Chondrocyte (in vitro differentiated cells): ENCODE data around the gene BAG2. TPM values are rescaled to one million over a fixed set of nuclear protein-coding genes. Genes with fewer than 3 reads are reported as not detected.
A peak's percentile ranks its signal among the peaks of the same experiment; 100 is the strongest.

ENCODE experiments used
- DNase-seq: peaks from one replicate; pipeline ENCODE4 v3.0.0; 2021; ENCODE audit warnings: mixed read lengths, low spot score
- H3K27ac Mint-ChIP-seq: one replicate; pipeline ENCODE4 v1.8.0; 2021; ENCODE audit warnings: mild to moderate bottlenecking, moderate library complexity, mixed read lengths; ENCODE audit not compliant: unreplicated experiment
- H3K27me3 Mint-ChIP-seq: 2 replicates; pipeline ENCODE4 v1.8.0; 2021; ENCODE audit warnings: low read depth, mixed read lengths
- H3K36me3 Mint-ChIP-seq: 2 replicates; pipeline ENCODE4 v1.8.0; 2021; ENCODE audit warnings: low read depth, mixed read lengths
- H3K4me1 Mint-ChIP-seq: 2 replicates; pipeline ENCODE4 v1.8.0; 2021; ENCODE audit warnings: low read depth, mild to moderate bottlenecking, mixed read lengths
- H3K4me3 Mint-ChIP-seq: one replicate; pipeline ENCODE4 v1.8.0; 2021; ENCODE audit warnings: mild to moderate bottlenecking, moderate library complexity, mixed read lengths; ENCODE audit not compliant: unreplicated experiment
- H3K9me3 Mint-ChIP-seq: 2 replicates; pipeline ENCODE4 v1.8.0; 2021; ENCODE audit warnings: low read depth, mixed read lengths
- total RNA-seq: library from RNA; stranded (reverse); gene quantifications from 3 replicates; pipeline ENCODE4 v1.2.1, GENCODE V29; 2021
- TF ChIP-seq, protein P1 (sequence below): fragments of 200-600 bp; sonication (generic); IDR thresholded peaks from 2 replicates; pipeline ENCODE4 v1.5.0; 2021; ENCODE audit warnings: antibody characterized with exemption, mild to moderate bottlenecking, moderate library complexity

BAG2 gene
- total RNA-seq, 1 donor from 2014 or later: 12.1 TPM

GRCh38 chr6:57173886-57174510 lies 1.9 kb downstream of the BAG2 start:
- TF ChIP-seq, protein P1, sequence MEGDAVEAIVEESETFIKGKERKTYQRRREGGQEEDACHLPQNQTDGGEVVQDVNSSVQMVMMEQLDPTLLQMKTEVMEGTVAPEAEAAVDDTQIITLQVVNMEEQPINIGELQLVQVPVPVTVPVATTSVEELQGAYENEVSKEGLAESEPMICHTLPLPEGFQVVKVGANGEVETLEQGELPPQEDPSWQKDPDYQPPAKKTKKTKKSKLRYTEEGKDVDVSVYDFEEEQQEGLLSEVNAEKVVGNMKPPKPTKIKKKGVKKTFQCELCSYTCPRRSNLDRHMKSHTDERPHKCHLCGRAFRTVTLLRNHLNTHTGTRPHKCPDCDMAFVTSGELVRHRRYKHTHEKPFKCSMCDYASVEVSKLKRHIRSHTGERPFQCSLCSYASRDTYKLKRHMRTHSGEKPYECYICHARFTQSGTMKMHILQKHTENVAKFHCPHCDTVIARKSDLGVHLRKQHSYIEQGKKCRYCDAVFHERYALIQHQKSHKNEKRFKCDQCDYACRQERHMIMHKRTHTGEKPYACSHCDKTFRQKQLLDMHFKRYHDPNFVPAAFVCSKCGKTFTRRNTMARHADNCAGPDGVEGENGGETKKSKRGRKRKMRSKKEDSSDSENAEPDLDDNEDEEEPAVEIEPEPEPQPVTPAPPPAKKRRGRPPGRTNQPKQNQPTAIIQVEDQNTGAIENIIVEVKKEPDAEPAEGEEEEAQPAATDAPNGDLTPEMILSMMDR: no peak
- Mint-ChIP-seq H3K9me3 (no peaks in the 10 kb centered on the region), H3K27me3 (no peaks in the 10 kb centered on the region), H3K36me3 (peaks cover 4% of the 10 kb centered on the region), H3K27ac (peak overlapping the region; percentile 96), H3K4me3 (peak overlapping the region; percentile 92), H3K4me1 (peaks cover 61% of the 10 kb centered on the region)
- DNase-seq: no peak

DNA sequence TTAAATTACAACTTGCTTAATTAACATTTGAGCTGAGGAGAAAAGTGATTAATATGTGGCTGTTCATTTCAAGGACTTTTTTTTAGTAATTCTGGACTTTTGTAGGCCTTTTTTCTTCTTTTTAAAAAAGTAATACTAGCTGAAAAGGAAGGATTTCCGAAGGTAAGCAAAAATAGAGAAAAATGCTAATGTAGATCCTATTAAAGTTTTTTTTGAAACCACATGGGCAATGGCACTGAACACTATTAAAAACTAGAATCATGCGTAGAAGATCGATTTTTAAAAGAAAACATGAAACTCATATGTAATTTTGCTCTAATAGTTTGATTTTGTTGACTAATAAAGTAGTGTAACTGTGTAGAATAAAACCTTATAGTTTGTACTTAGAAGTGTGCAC lies 2.4 kb downstream of the BAG2 start:
- H3K27me3 Mint-ChIP-seq: no peaks in the 10 kb centered on the region
- peaks cover 4% of the 10 kb centered on the region for H3K36me3 Mint-ChIP-seq
- no peak for DNase-seq
- no peaks in the 10 kb centered on the region for H3K9me3 Mint-ChIP-seq
- H3K4me3 Mint-ChIP-seq: peak overlapping the region; percentile 92
- H3K27ac Mint-ChIP-seq: peak overlapping the region; percentile 96
- H3K4me1 Mint-ChIP-seq: peaks cover 66% of the 10 kb centered on the region
- TF ChIP-seq, protein P1: no peak

GRCh38 chr6:57177545-57178265 lies 5.6 kb downstream of the BAG2 start:
- H3K27me3 Mint-ChIP-seq: no peaks in the 10 kb centered on the region
- H3K27ac Mint-ChIP-seq: peak overlapping the region; percentile 55
- H3K4me1 Mint-ChIP-seq: peaks cover 79% of the 10 kb centered on the region
- peaks cover 14% of the 10 kb centered on the region for H3K36me3 Mint-ChIP-seq
- no peaks in the 10 kb centered on the region for H3K9me3 Mint-ChIP-seq
- TF ChIP-seq, protein P1: no peak
- no peak for DNase-seq
- H3K4me3 Mint-ChIP-seq: peak overlapping the region; percentile 1

- peaks cover 59% of the 10 kb centered on the region for H3K4me1 Mint-ChIP-seq
- TF ChIP-seq, protein P1: no peak
- no peak for DNase-seq
- no peaks in the 10 kb centered on the region for H3K9me3 Mint-ChIP-seq
- H3K27ac Mint-ChIP-seq: peak overlapping the region; percentile 34
- no peaks in the 10 kb centered on the region for H3K27me3 Mint-ChIP-seq
- H3K36me3 Mint-ChIP-seq: peaks cover 29% of the 10 kb centered on the region
- no peak overlapping the region for H3K4me3 Mint-ChIP-seq
Measured at GRCh38 chr6:57180596-57180995, 8.5 kb downstream of the BAG2 start.

- peaks cover 44% of the 10 kb centered on the region for H3K4me1 Mint-ChIP-seq
- no peaks in the 10 kb centered on the region for H3K27me3 Mint-ChIP-seq
- no peaks in the 10 kb centered on the region for H3K9me3 Mint-ChIP-seq
- DNase-seq: no peak
- peak overlapping the region; percentile 85 for H3K27ac Mint-ChIP-seq
- peaks cover 31% of the 10 kb centered on the region for H3K36me3 Mint-ChIP-seq
- TF ChIP-seq, protein P1: no peak
- no peak overlapping the region for H3K4me3 Mint-ChIP-seq
Measured at GRCh38 chr6:57182017-57182432, 9.9 kb downstream of the BAG2 start.
